HG02763 (cell line): ENCODE measurements around the gene VAMP5.
"Not testable (repeated sequence)": the region's sequence is repeated elsewhere in the genome, so short reads cannot be mapped to it uniquely, and the experiment has no call there.

Experiments used
- ATAC-seq: cut with Tn5 transposase; IDR thresholded peaks from one replicate; pipeline ENCODE4 v1.9.1; 2021; ENCODE audit warnings: mild to moderate bottlenecking, moderate library complexity; ENCODE audit not compliant: unreplicated experiment

The VAMP5 gene

GRCh38 chr2:85584354-85584856 lies at the start of gene VAMP5:
TSS of gene VAMP5 (plus strand) at chr2:85584431. CDS start at chr2:85584491, 60 bp downstream.
- ATAC-seq = peak; percentile 57

GRCh38 chr2:85534881-85535280 lies 49.4 kb upstream of the VAMP5 start:
- ATAC-seq = no peak

GRCh38 chr2:85536479-85536878 lies 47.8 kb upstream of the VAMP5 start:
- ATAC-seq = no peak

- ATAC-seq = no peak
Measured at GRCh38 chr2:85537600-85538506, 46.4 kb upstream of the VAMP5 start.

GRCh38 chr2:85538507-85539360 lies 45.5 kb upstream of the VAMP5 start, which contains the start of gene MAT2A:
TSS of gene MAT2A (plus strand) at chr2:85539168. CDS start at chr2:85539288, 120 bp downstream.
- ATAC-seq = peak; percentile 70

- peak; percentile 30 for ATAC-seq
Measured at GRCh38 chr2:85539361-85540132, 44.7 kb upstream of the VAMP5 start.

GRCh38 chr2:85540133-85540648 lies 44.0 kb upstream of the VAMP5 start:
- ATAC-seq = no peak

- no peak for ATAC-seq
Measured at GRCh38 chr2:85541262-85541661, 43.0 kb upstream of the VAMP5 start.

GRCh38 chr2:85541753-85542457 lies 42.3 kb upstream of the VAMP5 start:
- no peak for ATAC-seq

- ATAC-seq = no peak
Measured at GRCh38 chr2:85542777-85543176, 41.5 kb upstream of the VAMP5 start.

- not testable (repeated sequence) for ATAC-seq
Measured at GRCh38 chr2:85544254-85544691, 40.0 kb upstream of the VAMP5 start.

GRCh38 chr2:85544915-85545779 lies 39.1 kb upstream of the VAMP5 start:
- ATAC-seq = not testable (repeated sequence)

GRCh38 chr2:85545780-85546240 lies 38.4 kb upstream of the VAMP5 start:
- no peak for ATAC-seq

- no peak for ATAC-seq
Measured at GRCh38 chr2:85547089-85547858, 37.0 kb upstream of the VAMP5 start.

- ATAC-seq = no peak
Measured at GRCh38 chr2:85547859-85548607, 36.2 kb upstream of the VAMP5 start.

- no peak for ATAC-seq
Measured at GRCh38 chr2:85548608-85548900, 35.7 kb upstream of the VAMP5 start.

- ATAC-seq = no peak
Measured at GRCh38 chr2:85549095-85549494, 35.1 kb upstream of the VAMP5 start.
